Activated CD4-positive, alpha-beta T cell treated with anti-CD3 and anti-CD28 coated beads, Interleukin-2, amount 10 ng/mL, durations not matched to agents 7 days and 5 days (primary cell): ENCODE results near the gene MOSPD3. TPM values are rescaled to one million over a fixed set of nuclear protein-coding genes. Genes with fewer than 3 reads are reported as not detected.

Experiments
- CTCF ChIA-PET: fragments of 350-600 bp; sonication (Branson Sonifier 250); formaldehyde crosslinking; loops from one replicate; lab custom pipeline; 2021; ENCODE audit warnings: antibody characterized with exemption; lab: Charles Lee
- POLR2A ChIA-PET: fragments of 350-600 bp; sonication (Branson Sonifier 250); formaldehyde crosslinking; loops from one replicate; lab custom pipeline; 2021; ENCODE audit warnings: antibody characterized with exemption; lab: Charles Lee
- DNase-seq: peaks from one replicate; pipeline ENCODE4 v3.0.0-alpha.2; 2020
- H3K27ac Mint-ChIP-seq: one replicate; pipeline ENCODE4 v1.8.0; 2021; ENCODE audit warnings: mild to moderate bottlenecking, moderate library complexity, mixed read lengths
- H3K27me3 Mint-ChIP-seq: one replicate; pipeline ENCODE4 v1.8.0; 2021; ENCODE audit warnings: mixed read lengths
- H3K36me3 Mint-ChIP-seq: one replicate; pipeline ENCODE4 v1.8.0; 2021; ENCODE audit warnings: low read depth, mixed read lengths
- H3K4me1 Mint-ChIP-seq: one replicate; pipeline ENCODE4 v1.8.0; 2021; ENCODE audit warnings: mixed read lengths
- H3K4me3 Mint-ChIP-seq: one replicate; pipeline ENCODE4 v1.8.0; 2021; ENCODE audit warnings: mild to moderate bottlenecking, moderate library complexity, mixed read lengths
- H3K9me3 Mint-ChIP-seq: one replicate; pipeline ENCODE4 v1.8.0; 2021; ENCODE audit warnings: mixed read lengths
- total RNA-seq, 2 experiments: library from RNA; stranded (reverse); gene quantifications; one replicate each; pipeline ENCODE4 v1.2.3, GENCODE V29; 2021

Gene MOSPD3
- total RNA-seq, 2 experiments from 2014 or later, result 59.7 to 66.7 TPM

- no peaks in the 10 kb centered on the region for H3K9me3 Mint-ChIP-seq
- peaks cover 2% of the 10 kb centered on the region for H3K27me3 Mint-ChIP-seq
- H3K36me3 Mint-ChIP-seq, result no peaks in the 10 kb centered on the region
- peak overlapping the region; percentile 88 for H3K27ac Mint-ChIP-seq
- POLR2A ChIA-PET, result interaction anchor here (1.1 kb wide), 1 partner anchor 18 kb away, joined by 3 read pairs; the partner anchor contains the start of genes FBXO24 and LRCH4
- CTCF ChIA-PET, result interaction anchor here (0.6 to 2.2 kb wide), 6 partner anchors 12 to 96 kb away, joined by 3 to 9 read pairs (median 4); partner anchors contain the start of gene FBXO24
- peaks cover 41% of the 10 kb centered on the region for H3K4me1 Mint-ChIP-seq
- DNase-seq, result peak; percentile 79
- H3K4me3 Mint-ChIP-seq, result peak overlapping the region; percentile 84
These were observed 8.0 kb upstream of the MOSPD3 start for GRCh38 chr7:100604028-100604975.

- Mint-ChIP-seq H3K27ac (peak overlapping the region; percentile 74), H3K4me3 (peak overlapping the region; percentile 84)
These were observed 7.1 kb upstream of the MOSPD3 start for GRCh38 chr7:100604976-100605911.

GRCh38 chr7:100606313-100606712 is 6.0 kb upstream of the MOSPD3 start:
- ChIA-PET CTCF (interaction anchor here (0.5 to 2.5 kb wide), 7 partner anchors 17 to 461 kb away, joined by 3 to 9 read pairs (median 4); partner anchors contain the start of genes FBXO24 and POP7), POLR2A (no interaction called here)
- peaks cover 4% of the 10 kb centered on the region for H3K27me3 Mint-ChIP-seq
- H3K36me3 Mint-ChIP-seq, result no peaks in the 10 kb centered on the region
- no peak for DNase-seq
- H3K4me1 Mint-ChIP-seq, result peaks cover 41% of the 10 kb centered on the region
- no peaks in the 10 kb centered on the region for H3K9me3 Mint-ChIP-seq
- no peak overlapping the region for H3K27ac Mint-ChIP-seq
- peak overlapping the region; percentile 84 for H3K4me3 Mint-ChIP-seq

More at GRCh38 chr7:100604976-100605911, 7.1 kb upstream of the MOSPD3 start:
- H3K9me3 Mint-ChIP-seq, result no peaks in the 10 kb centered on the region
- peaks cover 4% of the 10 kb centered on the region for H3K27me3 Mint-ChIP-seq
- CTCF ChIA-PET, result interaction anchor here (0.7 to 2.5 kb wide), 8 partner anchors 11 to 101 kb away, joined by 3 to 9 read pairs (median 4); partner anchors contain the start of genes FBXO24 and POP7
- peak; percentile 56 for DNase-seq
- POLR2A ChIA-PET, result interaction anchor here (0.6 kb wide), 1 partner anchor 108 kb away, joined by 3 read pairs; no protein-coding TSS in a partner anchor
- peaks cover 41% of the 10 kb centered on the region for H3K4me1 Mint-ChIP-seq
- no peaks in the 10 kb centered on the region for H3K36me3 Mint-ChIP-seq

- ChIA-PET POLR2A (no interaction called here), CTCF (interaction anchor here (1.6 to 2.5 kb wide), 3 partner anchors 21 to 27 kb away, joined by 5 to 11 read pairs (median 5); partner anchors contain the start of genes FBXO24 and LRCH4)
- Mint-ChIP-seq H3K36me3 (no peaks in the 10 kb centered on the region), H3K27me3 (peaks cover 4% of the 10 kb centered on the region), H3K4me3 (no peak overlapping the region), H3K9me3 (no peaks in the 10 kb centered on the region), H3K4me1 (peaks cover 40% of the 10 kb centered on the region), H3K27ac (no peak overlapping the region)
- no peak for DNase-seq
These were observed 5.2 kb upstream of the MOSPD3 start for GRCh38 chr7:100607111-100607510.

- Mint-ChIP-seq H3K27me3 (peaks cover 4% of the 10 kb centered on the region), H3K4me1 (peaks cover 39% of the 10 kb centered on the region), H3K4me3 (peak overlapping the region; percentile 0), H3K9me3 (no peaks in the 10 kb centered on the region), H3K27ac (peak overlapping the region; percentile 0), H3K36me3 (peaks cover 6% of the 10 kb centered on the region)
- CTCF ChIA-PET, result interaction anchor here (0.8 kb wide), 1 partner anchor 24 kb away, joined by 3 read pairs; no protein-coding TSS in a partner anchor
- POLR2A ChIA-PET, result no interaction called here
- DNase-seq, result no peak
These were observed 2.4 kb upstream of the MOSPD3 start for GRCh38 chr7:100609958-100610357.

GRCh38 chr7:100612730-100613390 is 520 bp downstream of the MOSPD3 start:
- H3K27ac Mint-ChIP-seq, result peak overlapping the region; percentile 100
- peak; percentile 53 for DNase-seq
- CTCF ChIA-PET, result interaction anchor here (0.7 to 3.9 kb wide), 21 partner anchors 11 to 240 kb away, joined by 3 to 25 read pairs (median 5); partner anchors contain the start of genes FBXO24, GIGYF1, LRCH4 and POP7
- no peaks in the 10 kb centered on the region for H3K9me3 Mint-ChIP-seq
- H3K4me3 Mint-ChIP-seq, result peak overlapping the region; percentile 98
- peaks cover 1% of the 10 kb centered on the region for H3K27me3 Mint-ChIP-seq
- POLR2A ChIA-PET, result interaction anchor here (0.9 to 1.3 kb wide), 3 partner anchors 14 to 93 kb away, joined by 4 to 8 read pairs (median 4); partner anchors contain the start of genes FBXO24, LRCH4 and POP7
- H3K4me1 Mint-ChIP-seq, result peaks cover 23% of the 10 kb centered on the region
- H3K36me3 Mint-ChIP-seq, result peaks cover 10% of the 10 kb centered on the region

GRCh38 chr7:100613412-100614175 is 1.3 kb downstream of the MOSPD3 start:
- POLR2A ChIA-PET, result no interaction called here
- peak overlapping the region; percentile 83 for H3K27ac Mint-ChIP-seq
- H3K9me3 Mint-ChIP-seq, result no peaks in the 10 kb centered on the region

GRCh38 chr7:100614308-100614861 is 2.0 kb downstream of the MOSPD3 start:
- Mint-ChIP-seq H3K9me3 (no peaks in the 10 kb centered on the region), H3K4me3 (peak overlapping the region; percentile 98), H3K27ac (no peak overlapping the region), H3K36me3 (peaks cover 10% of the 10 kb centered on the region), H3K27me3 (peaks cover under 1% of the 10 kb centered on the region), H3K4me1 (peaks cover 23% of the 10 kb centered on the region)
- ChIA-PET CTCF (interaction anchor here (1.2 to 5.4 kb wide), 5 partner anchors 9 to 29 kb away, joined by 3 to 26 read pairs (median 11); partner anchors contain the start of genes FBXO24 and LRCH4), POLR2A (no interaction called here)
- no peak for DNase-seq

More at GRCh38 chr7:100613412-100614175, 1.3 kb downstream of the MOSPD3 start:
- Mint-ChIP-seq H3K4me3 (peak overlapping the region; percentile 98), H3K36me3 (peaks cover 10% of the 10 kb centered on the region), H3K4me1 (peaks cover 23% of the 10 kb centered on the region), H3K27me3 (peaks cover 1% of the 10 kb centered on the region)
- CTCF ChIA-PET, result interaction anchor here (0.9 to 5.4 kb wide), 10 partner anchors 10 to 118 kb away, joined by 3 to 26 read pairs (median 6); partner anchors contain the start of genes FBXO24, GIGYF1 and LRCH4
- DNase-seq, result peak; percentile 11

GRCh38 chr7:100620239-100620638 is 7.9 kb downstream of the MOSPD3 start:
- CTCF ChIA-PET, result interaction anchor here (0.6 kb wide), 1 partner anchor 11 kb away, joined by 3 read pairs; no protein-coding TSS in a partner anchor
- Mint-ChIP-seq H3K4me1 (peaks cover 31% of the 10 kb centered on the region), H3K9me3 (no peaks in the 10 kb centered on the region), H3K27ac (no peak overlapping the region), H3K36me3 (peaks cover 21% of the 10 kb centered on the region), H3K27me3 (no peaks in the 10 kb centered on the region), H3K4me3 (no peak overlapping the region)
- DNase-seq, result no peak
- POLR2A ChIA-PET, result no interaction called here

- H3K4me1 Mint-ChIP-seq, result peaks cover 35% of the 10 kb centered on the region
- peaks cover 20% of the 10 kb centered on the region for H3K36me3 Mint-ChIP-seq
- H3K9me3 Mint-ChIP-seq, result no peaks in the 10 kb centered on the region
- no peak overlapping the region for H3K4me3 Mint-ChIP-seq
- CTCF ChIA-PET, result interaction anchor here (1.8 kb wide), 1 partner anchor 14 kb away, joined by 5 read pairs; no protein-coding TSS in a partner anchor
- POLR2A ChIA-PET, result no interaction called here
- H3K27ac Mint-ChIP-seq, result no peak overlapping the region
- H3K27me3 Mint-ChIP-seq, result no peaks in the 10 kb centered on the region
- DNase-seq, result no peak
These were observed 8.5 kb downstream of the MOSPD3 start for GRCh38 chr7:100620804-100621203.
